Measurements from ENCODE around the gene RDX. TPM values are rescaled to one million over a fixed set of nuclear protein-coding genes. Genes with fewer than 3 reads are reported as not detected.

RDX gene
- total RNA-seq, 1 experiment from 2014 or later: 58.9 TPM

DNA sequence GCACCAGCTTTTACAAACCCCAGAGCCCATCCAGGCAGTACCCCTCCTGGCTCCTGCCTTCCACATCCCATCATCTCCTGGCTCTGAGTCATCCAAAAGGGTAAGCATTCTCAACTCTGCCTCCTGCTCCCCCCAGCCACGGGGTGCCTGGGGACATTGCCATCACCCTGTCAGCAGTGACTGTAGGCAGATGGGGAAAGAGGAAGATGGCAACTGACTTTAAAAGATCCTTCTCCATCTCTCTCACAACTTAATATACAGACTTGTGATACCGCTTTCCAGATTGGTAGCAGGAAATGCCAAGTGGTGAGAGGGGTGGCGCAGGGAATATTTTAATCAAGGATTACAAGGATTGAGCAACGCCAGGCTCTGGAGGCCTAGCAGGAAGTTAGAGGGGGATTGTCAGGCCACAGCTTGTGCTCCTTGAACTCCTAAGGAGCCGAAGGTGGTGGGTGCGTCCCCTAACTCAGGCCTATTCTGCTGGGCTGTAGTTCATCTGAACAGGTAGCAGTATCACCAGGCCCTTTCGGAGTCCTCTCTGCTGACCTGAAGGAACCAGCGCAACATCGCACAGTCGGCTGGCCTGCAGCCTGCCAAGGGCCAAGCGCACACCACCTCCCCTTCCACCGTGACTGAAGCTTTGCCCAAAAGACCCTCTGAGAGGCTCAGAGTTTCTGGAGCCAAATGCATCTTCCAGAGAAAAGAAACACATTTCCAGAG, 119.9 kb downstream of the RDX start:
- DNase-seq (ENCODE audit: extremely low read depth, low read depth): no peak

DNA sequence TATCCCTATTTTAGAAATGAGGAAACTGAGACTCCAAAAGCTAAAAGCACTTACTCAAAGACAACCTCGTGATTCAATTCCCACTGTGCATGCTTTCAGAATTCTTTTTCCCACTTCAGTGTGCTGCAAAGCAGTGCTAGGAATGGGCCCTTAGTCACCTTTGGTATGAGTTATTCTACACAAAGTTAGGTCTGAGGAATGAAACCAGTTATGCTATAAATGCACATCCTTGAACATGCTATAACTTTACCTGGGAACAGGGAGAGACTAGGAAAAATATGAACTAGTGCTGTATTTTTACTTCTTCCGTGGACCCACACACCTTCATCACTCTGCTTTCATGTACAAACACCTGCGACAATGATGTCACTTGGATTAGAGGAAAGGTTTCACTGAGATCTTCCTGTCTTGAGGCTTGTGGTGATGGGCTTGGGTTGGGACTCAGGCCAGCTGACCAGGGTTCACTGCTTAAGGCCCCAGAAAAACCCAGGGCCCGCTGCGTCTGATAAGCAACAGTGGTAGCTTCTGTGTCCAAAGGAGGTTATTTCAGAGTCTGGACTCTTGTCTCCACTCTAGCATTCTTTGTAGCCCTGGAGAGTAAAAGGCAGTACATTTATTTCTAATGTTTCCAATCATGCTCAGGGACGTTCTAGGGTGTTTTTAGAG, 121.6 kb downstream of the RDX start:
- DNase-seq (ENCODE audit: extremely low read depth, low read depth): no peak

DNA sequence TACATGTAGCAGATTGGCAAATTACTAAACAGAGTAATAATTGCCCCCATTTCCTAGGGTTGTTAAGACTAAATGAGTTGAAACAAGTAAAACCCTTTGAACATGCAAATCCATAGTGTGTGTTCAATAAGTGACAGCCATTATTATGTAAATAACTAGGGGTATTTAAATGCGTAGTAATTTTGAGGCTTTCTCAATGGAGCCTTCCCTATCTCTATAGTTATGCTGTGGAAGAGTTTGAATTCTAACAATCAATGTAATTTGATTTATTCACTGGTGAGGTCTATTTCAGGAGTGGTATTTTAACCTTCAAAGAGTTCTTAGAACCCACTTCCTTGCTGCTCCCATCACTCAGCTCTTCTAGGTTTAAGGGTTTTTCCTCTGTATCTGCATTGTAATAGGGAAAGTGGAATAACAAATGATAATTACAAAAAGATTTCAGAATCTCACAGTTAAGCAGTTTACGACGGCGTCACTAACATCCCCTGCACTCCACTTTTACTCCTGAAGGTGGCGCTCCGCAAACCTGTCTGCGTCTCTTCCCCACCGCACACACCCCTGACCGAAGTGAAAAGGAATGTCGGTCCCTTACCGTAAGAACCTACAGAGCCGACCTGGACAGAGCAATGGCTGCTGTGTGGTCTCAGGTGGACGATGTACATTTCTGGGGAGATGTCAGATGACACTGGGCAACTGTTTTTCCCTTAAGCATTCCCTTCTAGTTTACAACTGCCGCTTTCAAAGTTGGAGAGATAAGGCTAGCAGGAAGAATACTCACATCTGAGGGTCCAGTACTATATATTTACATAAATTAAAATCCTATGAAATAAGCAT, 122.4 kb downstream of the RDX start:
- DNase-seq (ENCODE audit: extremely low read depth, low read depth): peak; percentile 28

DNA sequence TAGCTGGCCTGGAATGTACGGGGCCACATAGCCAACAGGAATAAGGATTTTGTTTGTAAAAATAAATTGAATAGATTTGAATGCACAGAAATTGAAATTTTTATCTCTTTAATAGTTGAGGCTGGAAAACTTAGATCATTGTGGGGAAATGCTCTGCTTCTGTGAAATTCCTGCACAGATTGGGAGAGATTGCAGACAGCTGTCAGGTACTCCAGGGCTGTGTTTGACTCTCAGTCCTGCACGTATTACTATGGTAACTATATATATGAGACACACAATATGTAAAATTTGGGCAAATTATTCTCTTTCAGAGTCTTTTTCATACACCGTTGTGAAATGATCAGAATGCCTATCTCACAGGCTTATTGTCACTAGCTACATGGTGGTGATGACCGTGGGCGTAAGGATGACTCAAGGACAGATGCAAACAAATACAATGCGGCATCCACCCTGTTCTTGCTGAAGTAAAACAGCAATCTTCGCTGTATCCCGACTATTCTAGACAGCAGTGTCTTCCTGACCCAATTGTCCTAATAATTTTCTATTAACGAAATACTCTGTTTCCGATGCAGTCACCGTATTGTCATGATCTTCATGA, 123.8 kb downstream of the RDX start:
- DNase-seq (ENCODE audit: extremely low read depth, low read depth): no peak

DNA sequence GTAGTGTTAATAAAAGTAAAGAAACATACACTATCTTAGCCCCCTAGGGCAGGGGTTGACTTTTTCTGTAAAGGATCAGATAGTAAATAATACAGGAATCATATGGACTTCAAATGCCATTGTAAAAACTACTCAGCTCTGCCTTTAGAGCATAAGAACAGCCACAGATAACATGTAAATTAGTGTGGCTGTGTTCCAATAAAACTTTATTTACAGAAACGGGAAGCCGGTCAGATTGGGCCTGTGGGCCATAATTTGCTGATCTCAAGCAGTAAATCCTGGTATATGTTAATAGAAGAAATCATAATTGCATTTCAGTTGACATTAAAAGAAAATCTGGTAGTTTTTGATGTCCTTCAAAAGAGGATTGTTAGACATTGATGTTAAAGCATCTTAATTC, 126.7 kb downstream of the RDX start:
- DNase-seq (ENCODE audit: extremely low read depth, low read depth): no peak

DNA sequence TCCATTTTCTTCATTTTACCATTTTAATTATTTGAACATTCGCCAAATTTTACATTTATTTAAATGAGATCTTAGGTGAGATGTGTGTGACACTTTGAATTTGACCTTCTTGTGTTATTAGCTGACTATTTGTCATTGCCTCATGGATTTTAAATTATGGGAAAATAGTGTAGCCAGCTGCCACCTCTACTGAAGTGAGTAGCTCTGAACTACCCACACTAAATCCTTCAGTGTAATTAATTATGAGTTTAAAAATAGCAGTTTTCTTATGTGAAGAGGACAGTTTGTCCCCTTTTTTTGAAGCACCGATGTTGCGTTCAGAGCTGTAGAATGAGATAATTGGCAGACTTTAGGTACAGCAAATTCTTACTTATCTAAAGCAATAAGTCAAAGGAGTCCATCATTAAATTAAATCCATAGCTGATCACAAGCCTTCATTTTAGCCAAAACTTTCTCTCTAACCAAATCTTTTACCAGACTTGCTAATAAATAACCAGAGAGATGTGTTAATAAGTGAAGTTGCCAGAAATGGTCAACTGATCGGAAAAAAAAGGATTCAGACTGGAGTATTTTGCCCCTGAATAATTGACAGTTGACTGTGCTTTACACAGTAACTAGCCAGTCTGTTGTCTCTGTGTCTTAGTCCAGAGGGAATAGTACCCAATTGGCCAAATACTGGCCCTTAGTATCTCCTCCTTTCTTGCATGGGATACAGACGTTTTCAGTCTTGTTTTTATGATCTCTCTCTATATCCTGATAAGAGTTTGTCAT, 128.2 kb downstream of the RDX start:
- DNase-seq (ENCODE audit: extremely low read depth, low read depth): no peak

DNA sequence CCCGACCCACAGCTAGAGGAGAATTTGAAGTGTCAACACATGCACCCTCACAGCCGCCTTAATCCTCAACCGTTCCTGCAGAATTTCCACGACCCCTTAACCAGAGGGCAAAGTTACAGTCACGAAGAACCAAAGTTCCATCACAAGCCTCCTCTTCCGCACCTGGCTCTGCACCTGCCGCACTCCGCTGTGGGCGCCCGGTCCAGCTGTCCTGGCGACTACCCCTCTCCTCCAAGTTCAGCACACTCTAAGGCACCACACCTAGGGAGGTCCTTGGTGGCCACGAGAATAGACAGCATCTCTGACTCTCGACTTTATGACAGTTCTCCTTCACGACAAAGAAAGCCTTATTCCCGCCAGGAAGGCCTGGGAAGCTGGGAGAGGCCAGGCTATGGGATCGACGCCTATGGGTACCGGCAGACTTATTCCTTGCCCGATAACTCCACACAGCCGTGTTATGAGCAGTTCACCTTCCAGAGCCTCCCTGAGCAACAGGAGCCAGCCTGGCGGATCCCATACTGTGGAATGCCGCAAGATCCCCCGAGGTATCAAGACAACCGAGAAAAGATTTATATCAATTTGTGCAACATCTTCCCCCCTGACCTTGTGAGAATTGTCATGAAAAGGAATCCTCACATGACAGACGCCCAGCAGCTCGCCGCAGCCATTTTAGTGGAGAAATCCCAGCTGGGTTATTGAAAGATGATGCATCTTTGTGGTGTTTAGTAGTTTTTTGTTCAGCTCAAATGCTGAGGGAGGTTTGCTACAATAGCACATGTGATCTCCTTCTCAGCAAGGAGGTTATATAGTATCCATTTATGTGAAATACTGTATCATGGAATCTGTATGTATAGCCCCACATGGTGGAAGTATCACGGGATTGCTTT, 131.1 kb downstream of the RDX start:
- DNase-seq (ENCODE audit: extremely low read depth, low read depth): no peak

DNA sequence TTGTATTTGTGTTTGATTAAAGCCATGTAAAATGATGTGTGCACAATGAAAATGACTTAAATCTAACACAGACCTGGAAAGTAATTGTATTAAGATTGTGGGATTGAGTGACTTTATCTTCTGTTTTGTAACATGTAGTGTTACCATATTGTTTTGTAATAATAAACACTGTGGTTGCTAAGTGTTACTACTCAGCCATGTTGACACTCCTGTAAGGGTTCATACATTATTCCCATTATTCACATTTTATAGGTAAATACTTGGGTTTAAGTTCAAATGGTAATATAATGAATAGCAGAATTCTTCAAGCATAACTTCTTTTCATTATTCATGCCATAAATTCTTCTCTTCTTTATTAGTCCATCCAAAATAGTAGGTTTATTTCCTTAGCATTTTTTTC, 134.2 kb downstream of the RDX start:
- no peak for DNase-seq (ENCODE audit: extremely low read depth, low read depth)

DNA sequence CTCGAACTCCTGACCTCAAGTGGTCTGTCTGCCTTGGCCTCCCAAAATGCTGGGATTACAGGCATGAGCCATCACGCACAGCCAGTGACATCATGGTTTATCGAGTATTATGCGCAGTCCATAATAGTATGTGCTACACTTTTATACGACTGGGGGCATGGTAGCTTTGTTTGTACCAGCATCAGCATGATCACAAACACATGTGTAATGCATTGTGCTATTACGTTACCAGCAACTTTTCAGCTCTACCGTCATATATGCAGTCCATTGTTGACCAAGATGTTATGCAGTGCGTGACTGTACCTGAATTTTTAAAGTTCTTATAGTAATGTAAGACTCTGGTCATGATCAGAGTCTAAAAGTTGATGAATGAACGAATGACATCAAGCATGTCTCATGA, 135.4 kb downstream of the RDX start:
- DNase-seq (ENCODE audit: extremely low read depth, low read depth): no peak

DNA sequence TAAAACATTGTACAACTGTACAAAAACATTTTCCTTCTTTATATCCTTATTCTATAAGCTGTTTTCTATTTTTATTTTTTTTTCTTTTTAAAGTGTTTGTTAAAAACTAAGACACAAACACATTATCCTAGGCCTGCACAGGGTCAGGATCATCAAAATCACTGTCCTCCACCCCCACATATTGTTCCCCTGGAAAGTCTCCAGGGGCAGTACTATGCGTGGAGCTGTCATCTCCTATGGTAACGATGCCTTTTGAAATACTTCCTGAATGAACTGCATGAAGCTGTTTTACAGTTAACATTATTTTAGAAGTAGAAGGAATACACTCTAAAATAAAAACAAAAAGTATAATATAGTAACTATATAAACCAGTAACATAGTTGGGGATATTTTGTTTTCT, 136.0 kb downstream of the RDX start:
- DNase-seq (ENCODE audit: extremely low read depth, low read depth): no peak

DNA sequence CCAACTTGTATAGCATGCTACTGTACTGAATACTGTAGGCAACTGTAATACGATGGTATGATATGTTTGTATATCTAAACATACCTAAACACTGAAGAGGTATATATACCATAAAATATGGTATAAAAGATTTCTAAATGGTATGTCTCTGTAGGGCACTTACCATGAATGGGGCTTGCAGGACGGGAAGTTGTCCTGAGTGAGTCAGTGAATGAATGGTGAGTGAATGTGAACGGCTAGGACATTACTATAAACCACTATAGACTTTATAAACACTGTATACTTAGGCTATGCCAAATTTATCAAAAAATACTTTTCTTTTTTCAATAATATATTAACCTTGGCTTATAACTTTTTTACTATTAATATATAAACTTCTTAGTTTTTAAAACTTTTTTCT, 136.4 kb downstream of the RDX start:
- DNase-seq (ENCODE audit: extremely low read depth, low read depth): no peak

DNA sequence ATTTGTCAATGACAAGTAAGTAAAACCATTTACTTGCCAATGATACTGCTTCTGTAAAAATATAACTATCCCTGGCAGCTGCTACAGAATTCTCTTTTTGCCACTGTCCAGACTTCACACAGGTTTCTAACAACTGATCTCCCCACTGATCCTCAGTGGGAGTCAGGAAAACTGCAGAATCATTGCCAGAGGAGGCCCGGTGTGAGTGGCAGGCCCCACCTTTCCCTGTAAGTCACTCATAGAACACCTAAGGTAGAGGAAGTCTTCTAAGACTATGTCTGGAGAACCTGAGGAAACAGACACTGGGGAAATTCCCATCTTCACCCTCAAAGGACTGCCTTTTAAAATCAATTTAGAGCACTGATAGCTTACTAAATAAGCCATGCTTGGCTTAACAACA, 136.9 kb downstream of the RDX start:
- no peak for DNase-seq (ENCODE audit: extremely low read depth, low read depth)

DNA sequence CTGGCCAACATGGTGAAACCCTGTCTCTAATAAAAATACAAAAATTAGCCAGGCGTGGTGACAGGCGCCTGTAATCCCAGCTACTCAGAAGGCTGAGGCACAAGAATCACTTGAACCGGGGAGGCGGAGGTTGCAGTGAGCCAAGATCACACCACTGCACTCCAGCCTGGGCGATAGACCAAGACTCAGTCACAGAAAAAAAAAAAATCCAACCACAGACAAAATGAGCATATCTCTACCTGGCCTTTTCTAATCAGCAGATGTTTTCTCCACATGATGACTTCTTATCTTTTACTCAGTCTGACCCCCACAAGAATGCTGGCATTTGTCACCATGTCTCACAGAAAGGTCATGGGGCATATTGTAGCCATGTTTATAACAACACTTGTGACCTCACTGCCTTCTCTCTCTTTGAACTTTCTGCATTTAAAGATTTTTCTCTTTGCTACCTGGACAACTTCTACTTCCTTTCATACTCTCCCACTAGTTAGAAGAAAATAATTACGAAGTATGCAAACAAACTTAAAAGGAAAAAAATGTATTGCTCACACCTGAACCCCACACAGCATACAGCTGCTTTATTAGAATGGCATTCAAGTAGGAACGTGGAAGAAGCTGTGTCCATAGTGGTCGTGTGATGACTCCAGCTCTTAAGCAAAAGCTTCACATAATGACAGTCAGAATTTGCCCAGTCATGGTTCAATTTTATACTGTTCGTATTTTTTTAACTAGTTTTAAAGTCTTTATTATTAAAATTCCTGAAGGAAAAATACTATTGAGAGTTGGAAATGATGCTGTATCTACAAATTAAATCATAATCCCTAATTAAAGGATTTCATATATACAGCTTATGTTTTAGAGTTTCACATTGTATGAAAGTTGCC, 137.9 kb downstream of the RDX start:
- DNase-seq (ENCODE audit: extremely low read depth, low read depth): no peak

DNA sequence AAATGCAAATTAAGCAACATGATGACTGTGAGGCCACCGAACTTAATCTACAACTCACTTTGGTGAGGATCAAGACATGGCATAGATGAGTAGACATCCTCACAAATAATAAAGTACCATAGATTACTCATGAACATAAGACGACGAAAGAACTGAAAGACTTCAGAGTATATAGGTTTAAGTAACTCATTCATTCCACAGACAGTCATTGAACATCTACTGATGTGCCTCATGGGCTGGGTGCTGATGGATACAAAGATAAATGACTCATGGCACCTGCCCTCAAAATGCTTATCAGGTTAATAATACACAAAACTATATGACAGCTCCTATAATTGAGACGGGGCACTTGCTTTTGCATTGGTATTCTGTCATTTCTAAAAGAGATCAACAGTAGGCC, 139.9 kb downstream of the RDX start:
- no peak for DNase-seq (ENCODE audit: extremely low read depth, low read depth)

DNA sequence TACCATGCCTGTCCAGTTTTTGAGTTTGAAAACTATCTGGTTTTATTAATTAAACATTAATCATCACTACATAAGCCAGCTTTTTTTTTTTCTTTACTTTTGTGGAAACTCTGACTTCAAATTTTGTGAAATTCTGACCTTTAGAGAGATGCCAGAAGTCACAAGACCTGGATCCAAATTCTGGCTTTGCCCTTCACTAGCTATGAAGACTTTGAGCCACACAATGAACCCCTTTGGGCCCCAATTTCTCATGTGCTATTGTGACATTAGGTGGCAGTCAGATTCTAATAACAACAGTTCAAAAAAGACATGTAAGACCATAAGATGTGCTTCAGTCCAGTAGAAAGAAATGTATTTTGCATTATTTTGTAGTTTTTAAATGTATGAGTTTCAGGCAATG, 142.9 kb downstream of the RDX start:
- DNase-seq (ENCODE audit: extremely low read depth, low read depth): no peak

DNA sequence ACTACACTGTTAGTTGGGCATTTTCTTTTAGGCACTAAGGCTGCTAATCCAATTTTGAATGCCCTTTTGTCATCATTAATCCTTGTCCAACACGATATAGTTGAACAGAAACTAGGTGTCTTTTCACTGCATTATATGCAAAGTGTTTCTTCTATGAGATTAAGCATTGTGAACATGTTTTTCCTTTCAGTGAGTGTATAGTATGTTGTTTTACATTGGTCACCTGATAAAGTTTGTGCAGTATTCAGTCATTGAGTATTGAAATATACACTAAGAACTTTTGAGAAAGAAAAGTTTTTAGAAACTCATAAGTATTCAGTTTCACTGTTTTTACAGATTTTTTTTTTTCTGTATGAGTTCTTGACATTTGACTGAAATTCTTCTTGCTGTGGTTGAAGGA, 144.2 kb downstream of the RDX start:
- no peak for DNase-seq (ENCODE audit: extremely low read depth, low read depth)

DNA sequence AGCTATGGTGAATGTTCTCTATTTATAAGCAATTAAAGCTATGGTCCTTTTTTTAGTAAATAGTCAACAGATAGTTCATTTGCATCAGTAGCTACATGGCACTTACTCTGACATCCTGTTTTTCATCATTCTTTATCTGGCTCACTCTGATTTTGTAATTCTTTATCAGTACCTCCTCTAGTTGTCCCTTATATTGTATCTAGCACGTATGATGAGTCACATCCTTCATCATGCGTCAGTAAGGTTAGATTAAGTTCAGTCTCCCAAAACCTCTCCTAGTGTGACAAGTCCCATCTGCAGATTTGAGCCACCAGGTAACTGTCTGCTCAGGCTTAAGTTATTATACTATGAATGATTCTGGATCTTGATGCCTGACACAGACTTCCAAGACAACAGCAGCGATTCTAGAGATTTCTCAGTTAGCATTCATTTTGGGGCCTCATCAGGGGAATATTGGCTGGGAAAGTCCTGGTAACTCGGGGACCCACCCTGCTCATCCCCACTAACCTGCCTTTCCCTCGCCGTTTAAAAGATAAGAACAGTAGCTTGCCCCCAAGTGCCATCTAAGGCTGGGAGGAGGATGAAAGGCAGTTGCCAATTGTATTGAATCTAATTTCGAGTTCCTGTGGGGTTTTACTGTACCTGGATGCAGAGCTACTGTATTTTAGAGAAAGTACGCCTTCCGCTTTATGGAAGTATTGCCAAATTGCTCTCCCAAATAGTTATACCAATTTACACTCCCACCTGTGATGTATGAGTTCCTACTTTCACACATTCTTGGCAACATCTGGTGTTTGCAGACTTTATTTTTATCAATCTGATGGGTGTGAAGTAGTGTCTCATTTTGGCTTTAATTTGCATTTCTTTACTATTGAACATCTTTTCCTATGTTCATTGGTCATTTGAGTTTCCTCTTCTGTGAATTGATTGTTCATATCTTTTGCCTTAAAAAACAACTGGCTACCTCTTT, 147.4 kb downstream of the RDX start:
- peak; percentile 45 for DNase-seq (ENCODE audit: extremely low read depth, low read depth)

Data from NCI-H460 (cell line).